ENCODE measurements around the gene WRNIP1. TPM values are rescaled to one million over a fixed set of nuclear protein-coding genes. Genes with fewer than 3 reads are reported as not detected.

WRNIP1 gene
- total RNA-seq, 1 experiment from 2014 or later: 36.3 TPM

DNA sequence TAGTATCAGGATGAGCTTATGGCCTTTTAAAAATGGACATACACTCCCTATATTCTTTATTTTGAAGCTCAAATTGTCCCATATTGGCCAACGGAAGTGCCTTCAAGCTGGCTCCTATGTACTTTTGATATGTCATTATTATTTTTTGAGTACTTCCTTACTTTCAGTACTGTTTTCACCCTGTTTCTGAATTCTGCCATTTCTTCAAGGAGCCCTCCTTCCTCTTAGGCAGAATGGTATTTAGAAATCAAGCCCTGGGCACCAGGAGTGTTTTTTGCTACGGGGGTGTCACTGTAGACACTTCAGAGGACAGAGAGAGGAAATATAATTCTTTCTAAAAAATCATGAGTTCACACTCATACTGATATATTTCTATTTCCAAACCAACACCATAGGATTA is 9.0 kb upstream of the WRNIP1 start:
- ChIA-PET POLR2A (no interaction called here), CTCF (no interaction called here)
- Mint-ChIP-seq H3K36me3 (no peaks in the 10 kb centered on the region), H3K27me3 (ENCODE audit: low read depth) (no peaks in the 10 kb centered on the region), H3K4me3 (no peak overlapping the region), H3K9me3 (peaks cover 16% of the 10 kb centered on the region), H3K27ac (no peak overlapping the region), H3K4me1 (no peaks in the 10 kb centered on the region)
- ATAC-seq (no peak), DNase-seq (ENCODE audit: low spot score) (no peak)
- TF ChIP-seq NFYB (CRISPR knock-in tag; conservative IDR thresholded peaks at IDR 0.05; ENCODE audit: low read depth): no peak
- no peak for TF ChIP-seq TP53 (CRISPR knock-in tag; IDR thresholded peaks at IDR 0.05)
- TF ChIP-seq, protein P1, sequence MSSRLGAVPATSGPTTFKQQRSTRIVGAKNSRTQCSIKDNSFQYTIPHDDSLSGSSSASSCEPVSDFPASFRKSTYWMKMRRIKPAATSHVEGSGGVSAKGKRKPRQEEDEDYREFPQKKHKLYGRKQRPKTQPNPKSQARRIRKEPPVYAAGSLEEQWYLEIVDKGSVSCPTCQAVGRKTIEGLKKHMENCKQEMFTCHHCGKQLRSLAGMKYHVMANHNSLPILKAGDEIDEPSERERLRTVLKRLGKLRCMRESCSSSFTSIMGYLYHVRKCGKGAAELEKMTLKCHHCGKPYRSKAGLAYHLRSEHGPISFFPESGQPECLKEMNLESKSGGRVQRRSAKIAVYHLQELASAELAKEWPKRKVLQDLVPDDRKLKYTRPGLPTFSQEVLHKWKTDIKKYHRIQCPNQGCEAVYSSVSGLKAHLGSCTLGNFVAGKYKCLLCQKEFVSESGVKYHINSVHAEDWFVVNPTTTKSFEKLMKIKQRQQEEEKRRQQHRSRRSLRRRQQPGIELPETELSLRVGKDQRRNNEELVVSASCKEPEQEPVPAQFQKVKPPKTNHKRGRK (CRISPR knock-in tag; IDR thresholded peaks at IDR 0.05; ENCODE audit: borderline replicate concordance): no peak
- TF ChIP-seq SOX15 (CRISPR knock-in tag; IDR thresholded peaks at IDR 0.05): no peak

DNA sequence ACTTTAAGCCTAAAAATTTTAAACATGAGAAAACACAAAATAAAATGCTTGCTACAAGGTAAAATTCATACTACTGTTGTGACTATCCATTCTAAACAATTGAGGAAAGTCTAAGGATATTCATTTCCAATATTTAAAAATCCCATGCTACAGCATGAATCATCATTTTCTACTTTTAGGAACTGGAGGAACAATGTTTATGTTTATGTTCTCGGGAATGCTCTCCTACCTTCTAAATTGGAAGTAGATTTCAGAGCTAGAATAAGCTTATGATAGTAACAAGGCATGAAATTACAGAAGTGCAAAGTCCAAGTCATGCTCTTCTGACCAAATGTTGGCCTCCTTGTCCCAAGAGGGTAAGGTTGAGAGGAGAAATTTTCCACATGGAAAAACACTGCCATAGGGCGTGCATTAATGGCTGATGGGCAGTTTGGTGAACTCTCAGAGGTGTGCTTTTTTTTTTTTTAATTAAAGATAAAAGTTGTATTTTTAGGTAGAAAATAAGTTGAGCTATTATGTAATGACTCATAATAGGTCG is 8.4 kb upstream of the WRNIP1 start:
- POLR2A ChIA-PET: interaction anchor here (0.7 kb wide), 1 partner anchor 1817 kb away, joined by 3 read pairs; no protein-coding TSS in a partner anchor

DNA sequence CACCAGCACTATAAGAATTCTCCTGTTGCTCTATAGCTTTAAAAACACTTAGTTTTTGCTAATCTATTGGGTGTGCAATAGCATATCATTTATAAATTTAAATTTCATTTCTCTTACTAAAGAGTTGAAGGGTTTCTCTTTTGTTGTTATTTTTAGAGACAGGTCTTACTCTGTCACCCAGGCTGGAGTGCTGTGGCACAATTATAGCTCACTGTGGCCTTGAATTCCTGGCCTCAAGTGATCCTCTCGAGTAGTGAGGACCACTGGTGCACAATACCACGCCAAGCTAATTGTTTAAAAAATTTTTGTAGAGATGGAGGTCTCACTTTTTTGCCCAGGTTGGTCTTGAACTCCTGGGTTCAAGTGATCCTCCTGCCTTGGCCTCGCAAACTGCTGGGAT is 6.2 kb upstream of the WRNIP1 start:
- Mint-ChIP-seq H3K4me3 (no peak overlapping the region), H3K27me3 (ENCODE audit: low read depth) (no peaks in the 10 kb centered on the region), H3K4me1 (peaks cover under 1% of the 10 kb centered on the region), H3K27ac (no peak overlapping the region), H3K9me3 (peaks cover 21% of the 10 kb centered on the region), H3K36me3 (no peaks in the 10 kb centered on the region)
- ChIA-PET CTCF (interaction anchor here (1.0 to 1.6 kb wide), 2 partner anchors 9 to 21 kb away, joined by 4 read pairs; no protein-coding TSS in a partner anchor), POLR2A (no interaction called here)
- no peak for DNase-seq (ENCODE audit: low spot score)
- no peak for ATAC-seq
- TF ChIP-seq GTF2I (CRISPR knock-in tag; conservative IDR thresholded peaks at IDR 0.05) (no peak), ZNF263 (CRISPR knock-in tag; IDR thresholded peaks at IDR 0.05; ENCODE audit: low read depth) (no peak), ZNF317 (CRISPR knock-in tag; IDR thresholded peaks at IDR 0.05; ENCODE audit: borderline replicate concordance, low read depth) (no peak), CBFB (CRISPR knock-in tag; IDR thresholded peaks at IDR 0.05; ENCODE audit: low read depth) (no peak), FOXJ3 (CRISPR knock-in tag; IDR thresholded peaks at IDR 0.05; ENCODE audit: borderline replicate concordance) (no peak)
- TF ChIP-seq, protein P2, sequence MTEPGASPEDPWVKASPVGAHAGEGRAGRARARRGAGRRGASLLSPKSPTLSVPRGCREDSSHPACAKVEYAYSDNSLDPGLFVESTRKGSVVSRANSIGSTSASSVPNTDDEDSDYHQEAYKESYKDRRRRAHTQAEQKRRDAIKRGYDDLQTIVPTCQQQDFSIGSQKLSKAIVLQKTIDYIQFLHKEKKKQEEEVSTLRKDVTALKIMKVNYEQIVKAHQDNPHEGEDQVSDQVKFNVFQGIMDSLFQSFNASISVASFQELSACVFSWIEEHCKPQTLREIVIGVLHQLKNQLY (CRISPR knock-in tag; IDR thresholded peaks at IDR 0.05): no peak
- TF ChIP-seq, protein P3, sequence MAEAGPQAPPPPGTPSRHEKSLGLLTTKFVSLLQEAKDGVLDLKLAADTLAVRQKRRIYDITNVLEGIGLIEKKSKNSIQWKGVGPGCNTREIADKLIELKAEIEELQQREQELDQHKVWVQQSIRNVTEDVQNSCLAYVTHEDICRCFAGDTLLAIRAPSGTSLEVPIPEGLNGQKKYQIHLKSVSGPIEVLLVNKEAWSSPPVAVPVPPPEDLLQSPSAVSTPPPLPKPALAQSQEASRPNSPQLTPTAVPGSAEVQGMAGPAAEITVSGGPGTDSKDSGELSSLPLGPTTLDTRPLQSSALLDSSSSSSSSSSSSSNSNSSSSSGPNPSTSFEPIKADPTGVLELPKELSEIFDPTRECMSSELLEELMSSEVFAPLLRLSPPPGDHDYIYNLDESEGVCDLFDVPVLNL (CRISPR knock-in tag; IDR thresholded peaks at IDR 0.05; ENCODE audit: borderline replicate concordance, low read depth): no peak
- TF ChIP-seq, protein P4, sequence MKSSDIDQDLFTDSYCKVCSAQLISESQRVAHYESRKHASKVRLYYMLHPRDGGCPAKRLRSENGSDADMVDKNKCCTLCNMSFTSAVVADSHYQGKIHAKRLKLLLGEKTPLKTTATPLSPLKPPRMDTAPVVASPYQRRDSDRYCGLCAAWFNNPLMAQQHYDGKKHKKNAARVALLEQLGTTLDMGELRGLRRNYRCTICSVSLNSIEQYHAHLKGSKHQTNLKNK (CRISPR knock-in tag; IDR thresholded peaks at IDR 0.05): no peak
- TF ChIP-seq, protein P5, sequence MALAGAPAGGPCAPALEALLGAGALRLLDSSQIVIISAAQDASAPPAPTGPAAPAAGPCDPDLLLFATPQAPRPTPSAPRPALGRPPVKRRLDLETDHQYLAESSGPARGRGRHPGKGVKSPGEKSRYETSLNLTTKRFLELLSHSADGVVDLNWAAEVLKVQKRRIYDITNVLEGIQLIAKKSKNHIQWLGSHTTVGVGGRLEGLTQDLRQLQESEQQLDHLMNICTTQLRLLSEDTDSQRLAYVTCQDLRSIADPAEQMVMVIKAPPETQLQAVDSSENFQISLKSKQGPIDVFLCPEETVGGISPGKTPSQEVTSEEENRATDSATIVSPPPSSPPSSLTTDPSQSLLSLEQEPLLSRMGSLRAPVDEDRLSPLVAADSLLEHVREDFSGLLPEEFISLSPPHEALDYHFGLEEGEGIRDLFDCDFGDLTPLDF (CRISPR knock-in tag; IDR thresholded peaks at IDR 0.05): no peak
- TF ChIP-seq, protein P6, sequence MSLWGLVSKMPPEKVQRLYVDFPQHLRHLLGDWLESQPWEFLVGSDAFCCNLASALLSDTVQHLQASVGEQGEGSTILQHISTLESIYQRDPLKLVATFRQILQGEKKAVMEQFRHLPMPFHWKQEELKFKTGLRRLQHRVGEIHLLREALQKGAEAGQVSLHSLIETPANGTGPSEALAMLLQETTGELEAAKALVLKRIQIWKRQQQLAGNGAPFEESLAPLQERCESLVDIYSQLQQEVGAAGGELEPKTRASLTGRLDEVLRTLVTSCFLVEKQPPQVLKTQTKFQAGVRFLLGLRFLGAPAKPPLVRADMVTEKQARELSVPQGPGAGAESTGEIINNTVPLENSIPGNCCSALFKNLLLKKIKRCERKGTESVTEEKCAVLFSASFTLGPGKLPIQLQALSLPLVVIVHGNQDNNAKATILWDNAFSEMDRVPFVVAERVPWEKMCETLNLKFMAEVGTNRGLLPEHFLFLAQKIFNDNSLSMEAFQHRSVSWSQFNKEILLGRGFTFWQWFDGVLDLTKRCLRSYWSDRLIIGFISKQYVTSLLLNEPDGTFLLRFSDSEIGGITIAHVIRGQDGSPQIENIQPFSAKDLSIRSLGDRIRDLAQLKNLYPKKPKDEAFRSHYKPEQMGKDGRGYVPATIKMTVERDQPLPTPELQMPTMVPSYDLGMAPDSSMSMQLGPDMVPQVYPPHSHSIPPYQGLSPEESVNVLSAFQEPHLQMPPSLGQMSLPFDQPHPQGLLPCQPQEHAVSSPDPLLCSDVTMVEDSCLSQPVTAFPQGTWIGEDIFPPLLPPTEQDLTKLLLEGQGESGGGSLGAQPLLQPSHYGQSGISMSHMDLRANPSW (CRISPR knock-in tag; conservative IDR thresholded peaks at IDR 0.05; ENCODE audit: low read depth): no peak
- TF ChIP-seq, protein P7, sequence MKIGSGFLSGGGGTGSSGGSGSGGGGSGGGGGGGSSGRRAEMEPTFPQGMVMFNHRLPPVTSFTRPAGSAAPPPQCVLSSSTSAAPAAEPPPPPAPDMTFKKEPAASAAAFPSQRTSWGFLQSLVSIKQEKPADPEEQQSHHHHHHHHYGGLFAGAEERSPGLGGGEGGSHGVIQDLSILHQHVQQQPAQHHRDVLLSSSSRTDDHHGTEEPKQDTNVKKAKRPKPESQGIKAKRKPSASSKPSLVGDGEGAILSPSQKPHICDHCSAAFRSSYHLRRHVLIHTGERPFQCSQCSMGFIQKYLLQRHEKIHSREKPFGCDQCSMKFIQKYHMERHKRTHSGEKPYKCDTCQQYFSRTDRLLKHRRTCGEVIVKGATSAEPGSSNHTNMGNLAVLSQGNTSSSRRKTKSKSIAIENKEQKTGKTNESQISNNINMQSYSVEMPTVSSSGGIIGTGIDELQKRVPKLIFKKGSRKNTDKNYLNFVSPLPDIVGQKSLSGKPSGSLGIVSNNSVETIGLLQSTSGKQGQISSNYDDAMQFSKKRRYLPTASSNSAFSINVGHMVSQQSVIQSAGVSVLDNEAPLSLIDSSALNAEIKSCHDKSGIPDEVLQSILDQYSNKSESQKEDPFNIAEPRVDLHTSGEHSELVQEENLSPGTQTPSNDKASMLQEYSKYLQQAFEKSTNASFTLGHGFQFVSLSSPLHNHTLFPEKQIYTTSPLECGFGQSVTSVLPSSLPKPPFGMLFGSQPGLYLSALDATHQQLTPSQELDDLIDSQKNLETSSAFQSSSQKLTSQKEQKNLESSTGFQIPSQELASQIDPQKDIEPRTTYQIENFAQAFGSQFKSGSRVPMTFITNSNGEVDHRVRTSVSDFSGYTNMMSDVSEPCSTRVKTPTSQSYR (CRISPR knock-in tag; IDR thresholded peaks at IDR 0.05): no peak

More for the DNA sequence above, 8.4 kb upstream of the WRNIP1 start:
- CTCF ChIA-PET: interaction anchor here (1.1 to 2.0 kb wide), 2 partner anchors 19 to 34 kb away, joined by 4 to 9 read pairs; no protein-coding TSS in a partner anchor
- Mint-ChIP-seq H3K27me3 (ENCODE audit: low read depth) (no peaks in the 10 kb centered on the region), H3K4me1 (no peaks in the 10 kb centered on the region), H3K9me3 (peaks cover 16% of the 10 kb centered on the region), H3K4me3 (no peak overlapping the region), H3K36me3 (no peaks in the 10 kb centered on the region), H3K27ac (no peak overlapping the region)
- TF ChIP-seq ATF1 (CRISPR knock-in tag; IDR thresholded peaks at IDR 0.05): no peak
- TF ChIP-seq, protein P8, sequence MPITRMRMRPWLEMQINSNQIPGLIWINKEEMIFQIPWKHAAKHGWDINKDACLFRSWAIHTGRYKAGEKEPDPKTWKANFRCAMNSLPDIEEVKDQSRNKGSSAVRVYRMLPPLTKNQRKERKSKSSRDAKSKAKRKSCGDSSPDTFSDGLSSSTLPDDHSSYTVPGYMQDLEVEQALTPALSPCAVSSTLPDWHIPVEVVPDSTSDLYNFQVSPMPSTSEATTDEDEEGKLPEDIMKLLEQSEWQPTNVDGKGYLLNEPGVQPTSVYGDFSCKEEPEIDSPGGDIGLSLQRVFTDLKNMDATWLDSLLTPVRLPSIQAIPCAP (CRISPR knock-in tag; IDR thresholded peaks at IDR 0.05): no peak
- no peak for TF ChIP-seq GABPB1 (CRISPR knock-in tag; IDR thresholded peaks at IDR 0.05)
- no peak for ATAC-seq
- no peak for DNase-seq (ENCODE audit: low spot score)

Data from WTC11 (cell line).